ENCODE data around the gene CD28.

CD28 gene

GRCh38 chr2:203706403-203706802 is at the start of gene CD28:
Gene CD28, plus strand, starts transcription at chr2:203706639. Its CDS starts 58 bp downstream, at chr2:203706697.
- peak; percentile 96 for DNase-seq
- peak within 1 kb of the TSS; percentile 54 for H3K9ac ChIP-seq (ENCODE audit: low read depth, low read length)
- TF ChIP-seq CTCF (IDR thresholded peaks at IDR 0.05; ENCODE audit: borderline replicate concordance, extremely low read depth, low read length, poor library complexity, severe bottlenecking) (no peak), EZH2 (IDR thresholded peaks at IDR 0.05; ENCODE audit: borderline replicate concordance, low read depth, low read length, severe bottlenecking) (no peak)
- H3K4me2 ChIP-seq (ENCODE audit: insufficient read depth, low read length), result peak within 1 kb of the TSS; percentile 54
- H3K27ac ChIP-seq (ENCODE audit: low read length), result peak within 1 kb of the TSS; percentile 97
- no peaks in the 10 kb centered on the region for H4K20me1 ChIP-seq (ENCODE audit: insufficient read depth, low read length)
- H3K4me1 ChIP-seq (ENCODE audit: insufficient read depth, low read length), result peaks cover 70% of the 10 kb centered on the region
- peak; percentile 95 for ATAC-seq (ENCODE audit: insufficient read depth, low read depth)
- H3K79me2 ChIP-seq (ENCODE audit: insufficient read depth, low read length), result no peaks in the 10 kb centered on the region
- peak within 1 kb of the TSS; percentile 1; the same call in 1 of the 2 replicates for H2AFZ ChIP-seq (ENCODE audit: low read depth, low read length)
- H3K9me3 ChIP-seq (ENCODE audit: insufficient read depth, low read length, severe bottlenecking), result no peaks in the 10 kb centered on the region
- H3K36me3 ChIP-seq (ENCODE audit: insufficient read depth, low read length), result no peaks in the 10 kb centered on the region
- H3K27me3 ChIP-seq (ENCODE audit: insufficient read depth, low read length, poor library complexity), result no peaks in the 10 kb centered on the region
- H3K4me3 ChIP-seq (ENCODE audit: low read depth in 1 of 2, low read length in 2 of 2), result peak within 1 kb of the TSS in 1 of 2 experiments; percentile 24; a peak in 2 of 4 replicates

GRCh38 chr2:203659331-203660049 is 46.9 kb upstream of the CD28 start:
- no peaks in the 10 kb centered on the region for H4K20me1 ChIP-seq (ENCODE audit: insufficient read depth, low read length)
- no peak overlapping the region for H3K9ac ChIP-seq (ENCODE audit: low read depth, low read length)
- DNase-seq, result no peak
- TF ChIP-seq EZH2 (IDR thresholded peaks at IDR 0.05; ENCODE audit: borderline replicate concordance, low read depth, low read length, severe bottlenecking), result no peak
- TF ChIP-seq CTCF (IDR thresholded peaks at IDR 0.05; ENCODE audit: borderline replicate concordance, extremely low read depth, low read length, poor library complexity, severe bottlenecking), result no peak
- H2AFZ ChIP-seq (ENCODE audit: low read depth, low read length), result no peak overlapping the region
- H3K79me2 ChIP-seq (ENCODE audit: insufficient read depth, low read length), result no peaks in the 10 kb centered on the region
- no peaks in the 10 kb centered on the region for H3K36me3 ChIP-seq (ENCODE audit: insufficient read depth, low read length)
- peaks cover 6% of the 10 kb centered on the region for H3K4me1 ChIP-seq (ENCODE audit: insufficient read depth, low read length)
- no peak overlapping the region for H3K27ac ChIP-seq (ENCODE audit: low read length)
- no peak overlapping the region for H3K4me2 ChIP-seq (ENCODE audit: insufficient read depth, low read length)
- no peak overlapping the region for H3K4me3 ChIP-seq (ENCODE audit: low read depth in 1 of 2, low read length in 2 of 2)
- ATAC-seq (ENCODE audit: insufficient read depth, low read depth), result no peak
- H3K9me3 ChIP-seq (ENCODE audit: insufficient read depth, low read length, severe bottlenecking), result no peaks in the 10 kb centered on the region
- H3K27me3 ChIP-seq (ENCODE audit: insufficient read depth, low read length, poor library complexity), result no peaks in the 10 kb centered on the region

DNA sequence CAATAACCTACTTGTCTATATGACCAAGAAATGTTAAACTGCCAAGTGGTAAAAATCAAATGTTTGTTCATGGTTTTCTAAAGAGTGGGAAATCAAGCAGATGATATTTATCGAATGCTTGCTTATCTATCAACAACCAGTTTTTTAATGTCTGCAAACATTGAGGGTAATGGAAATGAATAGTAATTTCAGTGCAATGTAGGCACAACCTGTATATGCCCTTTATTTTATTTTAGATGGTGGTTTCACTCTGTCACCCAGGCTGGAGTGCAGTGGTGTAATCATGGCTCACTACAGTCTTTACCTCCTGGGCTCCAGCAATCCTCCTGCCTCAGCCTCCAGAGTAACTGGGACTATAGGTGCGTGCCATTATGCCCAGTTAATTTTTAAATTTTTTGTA is 46.0 kb upstream of the CD28 start:
- Histone ChIP-seq H3K4me1 (ENCODE audit: insufficient read depth, low read length) (peaks cover 6% of the 10 kb centered on the region), H3K4me2 (ENCODE audit: insufficient read depth, low read length) (no peak overlapping the region)

More for the DNA sequence above, 46.0 kb upstream of the CD28 start:
- Histone ChIP-seq H4K20me1 (ENCODE audit: insufficient read depth, low read length) (no peaks in the 10 kb centered on the region), H3K9me3 (ENCODE audit: insufficient read depth, low read length, severe bottlenecking) (no peaks in the 10 kb centered on the region), H3K27me3 (ENCODE audit: insufficient read depth, low read length, poor library complexity) (no peaks in the 10 kb centered on the region), H3K27ac (ENCODE audit: low read length) (no peak overlapping the region), H3K9ac (ENCODE audit: low read depth, low read length) (no peak overlapping the region), H3K4me3 (ENCODE audit: low read depth in 1 of 2, low read length in 2 of 2) (no peak overlapping the region), H3K79me2 (ENCODE audit: insufficient read depth, low read length) (no peaks in the 10 kb centered on the region), H2AFZ (ENCODE audit: low read depth, low read length) (no peak overlapping the region), H3K36me3 (ENCODE audit: insufficient read depth, low read length) (no peaks in the 10 kb centered on the region)
- ATAC-seq (ENCODE audit: insufficient read depth, low read depth) (no peak), DNase-seq (no peak)
- TF ChIP-seq CTCF (IDR thresholded peaks at IDR 0.05; ENCODE audit: borderline replicate concordance, extremely low read depth, low read length, poor library complexity, severe bottlenecking), result no peak
- no peak for TF ChIP-seq EZH2 (IDR thresholded peaks at IDR 0.05; ENCODE audit: borderline replicate concordance, low read depth, low read length, severe bottlenecking)

Data from DND-41 (cell line).